GM19328 (cell line): ENCODE results near the gene GRN.
"Not testable (repeated sequence)": the region's sequence is repeated elsewhere in the genome, so short reads cannot be mapped to it uniquely, and the experiment has no call there.

Experiments
- ATAC-seq: cut with Tn5 transposase; IDR thresholded peaks from one replicate; pipeline ENCODE4 v1.9.1; 2021; ENCODE audit warnings: mild to moderate bottlenecking, moderate library complexity; ENCODE audit not compliant: unreplicated experiment

The GRN gene

DNA sequence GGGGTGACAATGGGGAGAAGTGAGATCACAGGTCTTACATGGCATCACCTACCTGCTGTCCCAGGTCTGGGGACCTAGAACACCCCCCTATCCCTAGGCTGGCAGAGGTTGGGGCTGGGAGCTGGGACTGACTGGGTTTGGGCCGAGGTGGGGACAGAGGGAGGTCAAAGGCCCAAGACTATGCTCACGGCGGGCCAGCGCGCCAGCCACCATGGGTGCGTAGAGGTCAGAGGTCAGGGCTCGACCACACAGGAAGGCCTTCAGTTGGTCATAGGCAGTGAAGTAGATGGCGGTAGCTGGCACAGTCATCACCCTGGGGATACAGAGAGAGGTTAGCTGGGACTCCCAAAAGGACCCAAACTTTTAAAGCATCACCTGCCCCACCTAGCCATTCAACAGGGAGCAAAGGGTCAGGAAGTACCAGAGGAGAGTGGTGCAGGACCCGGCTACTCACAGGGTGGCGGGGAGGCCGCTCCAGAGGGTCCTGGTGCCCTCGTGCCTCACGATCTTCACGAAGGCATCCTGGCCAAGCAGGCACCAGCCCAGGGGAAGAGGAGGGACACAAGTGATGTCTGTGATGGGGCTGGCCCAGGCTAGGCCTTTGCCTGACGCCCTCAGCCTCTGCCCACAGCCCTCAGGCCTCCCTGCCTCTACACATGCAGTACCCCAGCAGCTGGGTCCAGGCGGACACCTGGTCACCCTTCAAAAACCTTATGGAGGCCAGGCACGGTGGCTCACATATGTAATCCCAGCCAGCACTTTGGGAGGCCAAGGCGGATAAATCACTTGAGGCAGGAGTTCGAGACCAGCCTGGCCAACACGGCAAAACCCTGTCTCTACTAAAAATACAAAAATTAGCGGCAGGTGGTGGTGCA, 23.6 kb upstream of the GRN start:
- ATAC-seq, result no peak

DNA sequence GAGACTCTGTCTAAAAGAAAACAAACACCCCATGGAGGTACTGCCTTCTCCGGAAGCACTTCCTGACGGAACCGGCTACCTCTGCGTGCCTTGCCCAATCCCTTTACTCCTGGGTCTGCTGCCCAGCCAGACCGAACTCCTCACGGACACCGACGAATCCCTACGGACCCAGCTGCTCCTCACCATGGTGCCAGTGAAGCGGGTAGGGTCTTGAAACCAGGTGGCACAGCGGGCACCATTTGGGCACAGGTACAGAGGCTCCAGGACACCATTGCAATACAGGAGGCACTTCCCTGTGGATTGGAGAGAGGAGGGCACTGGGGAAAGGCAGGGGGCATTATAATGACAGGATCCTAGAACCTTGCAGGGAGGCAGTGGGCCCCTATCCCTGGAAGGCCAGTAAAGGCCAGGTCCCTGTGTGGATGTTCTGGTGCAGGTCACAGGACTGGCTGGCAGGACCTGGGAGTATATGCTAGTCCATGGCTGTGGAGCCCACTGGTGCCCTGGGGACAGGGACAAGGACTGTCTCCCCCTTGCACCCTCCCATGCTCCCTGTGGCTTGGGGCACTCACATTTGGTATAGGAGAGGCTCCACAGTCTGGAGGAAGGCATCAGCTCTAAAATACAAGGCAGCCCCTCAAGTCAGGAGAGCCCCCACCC, 22.7 kb upstream of the GRN start:
- ATAC-seq, result no peak

- no peak for ATAC-seq
These were observed 21.6 kb upstream of the GRN start for GRCh38 chr17:44323359-44324091.

GRCh38 chr17:44324092-44324570, 21.0 kb upstream of the GRN start:
- no peak for ATAC-seq

GRCh38 chr17:44324571-44325275, 20.4 kb upstream of the GRN start, which contains the start of gene SLC25A39:
SLC25A39 (minus strand) TSS chr17:44324823; CDS start chr17:44323562, 1,261 bp downstream.
- peak; percentile 66 for ATAC-seq

DNA sequence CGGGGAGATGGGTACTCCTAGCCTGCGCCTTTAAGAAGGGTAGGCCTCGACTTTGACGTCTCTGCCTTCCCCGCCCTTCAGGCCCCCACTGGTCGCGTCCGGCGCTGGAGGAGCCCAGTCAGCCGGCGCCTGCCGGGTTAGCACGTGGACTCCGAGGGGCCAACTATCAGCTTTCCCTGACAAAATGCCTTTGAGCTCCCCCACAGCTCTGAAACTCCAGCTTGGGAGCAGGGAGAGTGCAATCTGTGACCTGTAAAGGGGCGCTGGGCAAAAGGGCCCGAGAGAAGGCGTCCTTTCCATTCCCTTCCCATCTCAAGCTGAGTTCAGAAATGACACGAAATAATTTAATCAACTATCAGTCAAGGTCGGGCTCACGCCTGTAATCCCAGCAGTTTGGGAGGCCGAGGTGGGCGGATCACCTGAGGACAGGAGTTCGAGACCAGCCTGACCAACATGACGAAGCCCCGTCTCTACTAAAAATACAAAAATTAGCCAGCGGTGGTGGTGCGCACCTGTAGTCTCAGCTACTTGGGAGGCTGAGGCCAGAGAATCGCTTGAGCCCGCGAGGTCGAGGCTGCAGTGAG, 18.1 kb upstream of the GRN start:
- ATAC-seq, result peak; percentile 45

DNA sequence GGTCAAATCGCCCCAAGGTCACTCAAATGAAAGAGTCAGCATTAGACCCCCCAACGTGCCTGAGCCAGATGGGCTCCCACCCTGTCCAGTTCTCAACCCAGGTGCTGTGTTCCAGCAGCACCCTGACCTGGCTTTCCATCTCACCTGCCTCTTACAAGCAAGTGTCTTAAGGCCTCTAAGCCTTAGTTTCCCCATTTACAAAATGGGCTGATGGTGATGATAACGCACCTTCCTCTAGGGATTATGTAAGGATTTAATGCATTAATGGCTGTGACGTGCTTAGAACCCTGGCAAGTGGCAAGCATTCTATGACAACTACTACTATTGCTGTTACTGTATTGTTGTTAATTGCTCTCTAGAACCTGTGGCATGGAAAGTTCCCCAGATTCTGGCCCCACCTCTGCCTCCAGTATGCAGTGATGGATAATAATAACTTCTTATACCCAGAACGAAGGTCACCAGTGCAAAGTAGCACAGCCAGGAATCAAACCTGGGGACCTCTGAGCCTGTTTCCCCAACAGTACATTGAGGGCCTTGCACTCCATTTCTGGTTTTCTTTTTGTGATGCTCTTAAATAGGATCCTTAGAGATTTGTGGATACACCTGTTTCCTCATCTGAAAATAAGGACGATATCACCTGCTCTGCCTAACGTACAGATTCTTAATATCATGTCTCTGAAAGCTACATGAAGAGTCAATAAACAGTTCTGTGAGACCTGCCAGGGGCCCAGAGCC, 17.2 kb upstream of the GRN start:
- no peak for ATAC-seq

DNA sequence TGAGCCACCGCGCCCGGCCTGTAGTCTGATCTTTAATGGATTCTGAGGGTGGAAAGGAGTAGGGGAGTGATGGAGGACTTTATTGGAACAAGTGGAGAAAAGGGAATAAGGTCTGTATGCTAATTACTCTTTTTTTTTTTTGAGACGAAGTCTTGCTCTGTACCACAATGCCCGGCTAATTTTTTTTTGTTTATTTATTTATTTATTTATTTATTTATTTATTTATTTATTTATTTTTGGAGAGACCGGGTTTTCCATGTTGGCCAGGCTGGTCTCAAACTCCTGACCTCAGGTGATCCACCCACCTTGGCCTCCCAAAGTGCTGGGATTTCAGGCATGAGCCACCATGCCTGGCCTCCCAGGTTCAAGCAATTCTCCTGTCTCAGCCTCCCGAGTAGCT, 15.6 kb upstream of the GRN start:
- not testable (repeated sequence) for ATAC-seq

- not testable (repeated sequence) for ATAC-seq
These were observed 14.8 kb upstream of the GRN start for GRCh38 chr17:44330263-44330662.

DNA sequence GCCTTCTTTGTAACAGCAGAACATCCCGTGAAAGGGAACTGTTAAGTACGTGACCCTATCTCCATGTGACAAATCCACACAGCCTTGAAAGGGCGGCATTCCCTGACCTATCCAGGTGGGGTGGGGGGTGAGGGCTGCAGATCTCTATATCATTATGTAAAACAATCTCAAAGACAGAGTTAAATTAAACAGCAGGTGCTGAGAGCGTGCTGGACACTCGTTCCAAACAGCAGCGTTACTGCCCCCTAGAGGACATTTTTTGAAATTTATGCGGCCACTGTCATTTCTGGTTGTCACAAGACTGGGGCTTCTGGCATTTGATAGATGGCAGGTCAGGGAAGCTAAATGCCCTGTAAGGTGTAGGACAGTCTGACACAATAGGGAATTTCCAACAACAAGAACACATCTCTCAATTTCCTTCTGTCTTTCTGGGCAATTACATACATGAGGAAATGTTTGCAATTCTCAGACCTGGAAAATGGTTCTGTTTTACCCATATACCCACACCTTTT, 13.8 kb upstream of the GRN start:
- ATAC-seq, result no peak

DNA sequence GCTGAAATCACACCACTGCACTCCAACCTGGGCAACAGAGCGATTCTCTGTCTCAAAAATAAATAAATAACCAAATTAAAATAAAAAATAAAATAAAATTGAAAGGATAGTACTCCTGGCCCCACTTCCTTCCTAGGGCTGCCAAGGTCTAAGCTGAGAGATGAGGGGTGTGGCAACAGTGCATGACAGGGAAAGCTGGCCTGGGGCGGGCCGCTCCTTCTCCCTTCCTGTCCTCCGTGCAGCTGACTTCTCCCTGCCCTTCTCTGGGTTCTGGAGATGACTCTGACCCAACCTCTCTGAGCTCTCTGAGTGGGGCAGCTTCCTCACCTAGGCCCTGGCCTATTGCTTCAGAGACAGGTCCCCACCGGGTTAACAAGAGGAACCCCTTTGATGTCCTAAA, 11.7 kb upstream of the GRN start:
- ATAC-seq, result no peak

DNA sequence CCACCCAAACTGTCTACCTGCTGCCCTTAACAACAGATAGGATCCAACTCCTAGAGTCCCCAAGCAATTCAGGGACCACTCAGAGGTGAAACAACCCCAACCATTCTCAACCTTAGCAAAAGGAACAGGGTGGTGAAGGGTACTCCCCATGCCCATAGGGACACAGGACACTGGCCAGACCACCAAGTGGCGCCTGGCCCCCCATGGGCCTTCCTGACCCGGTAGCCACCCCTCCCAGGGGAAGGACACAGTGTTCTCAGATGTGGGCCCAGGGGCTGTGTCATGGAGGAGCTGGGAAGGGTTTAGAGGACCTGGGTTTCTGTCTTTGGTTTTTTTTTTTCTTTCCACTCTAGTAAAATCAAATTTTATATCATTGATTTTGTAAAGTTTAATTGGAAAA, 10.8 kb upstream of the GRN start:
- ATAC-seq, result no peak

DNA sequence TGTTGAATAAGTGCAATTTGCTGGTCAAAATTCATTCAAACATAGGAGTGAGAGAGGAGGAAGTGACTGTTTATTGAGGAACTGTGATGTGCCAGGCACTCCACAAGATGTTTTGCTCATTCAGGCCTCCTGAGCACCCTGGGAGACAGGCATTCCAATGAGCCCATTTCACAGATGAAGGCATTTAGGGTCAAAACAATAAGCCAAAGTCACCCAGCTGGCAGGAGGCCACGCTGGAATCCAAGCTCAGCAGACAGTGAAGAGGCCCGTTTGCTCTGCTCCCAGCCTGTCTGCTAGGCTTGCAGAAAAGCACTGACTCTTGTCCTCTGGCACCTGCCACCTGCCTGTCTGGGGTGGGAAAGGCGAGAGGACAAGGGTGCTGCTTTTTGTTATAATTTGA, 10.4 kb upstream of the GRN start:
- no peak for ATAC-seq

DNA sequence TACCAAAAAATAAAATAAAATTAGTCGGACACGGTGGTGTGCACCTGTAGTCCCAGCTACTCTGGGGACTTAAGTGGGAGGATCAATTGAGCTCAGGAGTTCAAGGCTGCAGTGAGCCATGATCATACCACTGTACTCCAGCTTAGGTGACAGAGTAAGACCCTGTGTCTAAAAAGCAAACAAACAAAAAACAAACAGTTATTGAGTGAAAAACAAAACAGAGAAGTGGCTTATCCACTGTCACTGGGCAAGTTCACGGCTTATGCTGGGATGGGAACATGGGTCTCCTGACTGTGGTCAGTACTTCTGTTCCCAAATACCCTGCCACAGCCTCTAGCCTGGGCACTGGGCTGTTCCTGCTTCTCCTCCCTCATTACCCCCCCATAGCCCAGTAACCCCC, 9.5 kb upstream of the GRN start:
- ATAC-seq, result no peak

- ATAC-seq, result no peak
These were observed 9.1 kb upstream of the GRN start for GRCh38 chr17:44335968-44336367.

DNA sequence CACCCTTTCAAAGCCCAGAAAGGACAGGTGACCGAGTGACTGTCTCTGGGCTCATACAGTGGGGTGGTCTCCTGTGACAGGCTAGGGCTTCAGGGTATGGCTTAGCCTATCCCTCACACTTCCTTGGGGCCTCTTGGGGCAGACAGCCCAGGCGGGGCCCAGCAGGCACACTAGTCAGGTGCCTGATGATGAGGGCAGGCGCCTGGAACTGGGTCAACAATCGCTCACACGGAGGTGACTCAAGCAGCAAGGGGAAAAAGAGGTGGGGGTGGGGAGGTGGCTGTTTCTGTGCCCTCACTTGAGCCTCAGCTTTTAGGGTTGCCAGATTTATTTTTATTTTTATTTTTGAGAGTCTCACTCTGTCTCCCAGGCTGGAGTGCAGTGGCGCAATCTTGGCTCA, 6.4 kb upstream of the GRN start:
- no peak for ATAC-seq

DNA sequence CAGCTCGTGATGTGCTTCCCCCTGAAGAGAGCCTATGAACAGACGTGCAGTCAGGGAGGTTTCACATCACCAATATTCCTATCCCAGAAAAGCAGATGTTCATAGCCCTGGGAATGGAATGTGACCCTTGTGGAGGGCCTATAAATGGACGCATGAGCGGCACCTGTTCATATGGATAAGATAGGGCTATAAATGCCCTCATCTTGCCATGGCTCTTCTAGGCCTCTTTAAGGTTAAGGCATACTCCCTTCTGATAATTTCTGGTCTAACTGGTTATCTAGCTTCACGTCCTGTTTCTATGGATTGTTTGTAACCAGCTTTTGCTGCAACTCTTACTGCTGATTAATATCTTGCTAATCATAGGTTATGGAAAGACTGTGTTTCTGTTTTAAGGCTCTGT, 4.5 kb upstream of the GRN start:
- ATAC-seq, result not testable (repeated sequence)

GRCh38 chr17:44343510-44344209, 1.4 kb upstream of the GRN start:
- ATAC-seq, result no peak

GRCh38 chr17:44345454-44346026, 438 bp downstream of the GRN start:
- ATAC-seq, result no peak
